Measurements from ENCODE around the gene EEFSEC.

Gene EEFSEC

GRCh38 chr3:128453501-128454309 lies 300.4 kb downstream of the EEFSEC start:
- no peak for TF ChIP-seq CTCF (IDR thresholded peaks at IDR 0.05; ENCODE audit: control insufficient read depth, insufficient read depth, low read depth, low read length, missing control alignments)
- DNase-seq (ENCODE audit: low read depth): no peak
- H3K4me3 ChIP-seq (ENCODE audit: control insufficient read depth, low read depth, low read length): no peak overlapping the region

- no peak overlapping the region for H3K4me3 ChIP-seq (ENCODE audit: control insufficient read depth, low read depth, low read length)
- DNase-seq (ENCODE audit: low read depth): no peak
- no peak for TF ChIP-seq CTCF (IDR thresholded peaks at IDR 0.05; ENCODE audit: control insufficient read depth, insufficient read depth, low read depth, low read length, missing control alignments)
These were observed 301.0 kb downstream of the EEFSEC start for GRCh38 chr3:128454310-128454618.

DNA sequence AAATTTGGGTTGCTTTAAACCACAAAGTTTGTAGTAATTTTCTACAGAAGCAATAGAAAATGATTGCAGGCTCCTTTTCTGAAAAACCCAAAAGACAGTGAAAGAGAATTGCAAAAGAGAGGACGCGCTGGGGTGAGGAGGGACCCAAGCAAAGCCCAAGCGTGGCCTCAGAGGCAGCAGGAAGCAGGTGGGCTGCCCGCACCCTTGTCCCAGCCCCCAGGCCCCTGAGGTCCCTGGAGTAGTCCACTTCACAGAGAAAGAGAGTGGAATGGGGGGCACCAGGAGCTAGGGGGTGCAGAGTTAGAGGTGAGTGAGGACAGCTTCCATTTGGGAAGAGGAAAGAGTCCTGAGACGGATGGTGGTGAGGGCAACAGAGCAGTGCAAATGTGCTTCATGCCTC lies 301.8 kb downstream of the EEFSEC start:
- H3K4me3 ChIP-seq (ENCODE audit: control insufficient read depth, low read depth, low read length): no peak overlapping the region
- no peak for TF ChIP-seq CTCF (IDR thresholded peaks at IDR 0.05; ENCODE audit: control insufficient read depth, insufficient read depth, low read depth, low read length, missing control alignments)
- no peak for DNase-seq (ENCODE audit: low read depth)

DNA sequence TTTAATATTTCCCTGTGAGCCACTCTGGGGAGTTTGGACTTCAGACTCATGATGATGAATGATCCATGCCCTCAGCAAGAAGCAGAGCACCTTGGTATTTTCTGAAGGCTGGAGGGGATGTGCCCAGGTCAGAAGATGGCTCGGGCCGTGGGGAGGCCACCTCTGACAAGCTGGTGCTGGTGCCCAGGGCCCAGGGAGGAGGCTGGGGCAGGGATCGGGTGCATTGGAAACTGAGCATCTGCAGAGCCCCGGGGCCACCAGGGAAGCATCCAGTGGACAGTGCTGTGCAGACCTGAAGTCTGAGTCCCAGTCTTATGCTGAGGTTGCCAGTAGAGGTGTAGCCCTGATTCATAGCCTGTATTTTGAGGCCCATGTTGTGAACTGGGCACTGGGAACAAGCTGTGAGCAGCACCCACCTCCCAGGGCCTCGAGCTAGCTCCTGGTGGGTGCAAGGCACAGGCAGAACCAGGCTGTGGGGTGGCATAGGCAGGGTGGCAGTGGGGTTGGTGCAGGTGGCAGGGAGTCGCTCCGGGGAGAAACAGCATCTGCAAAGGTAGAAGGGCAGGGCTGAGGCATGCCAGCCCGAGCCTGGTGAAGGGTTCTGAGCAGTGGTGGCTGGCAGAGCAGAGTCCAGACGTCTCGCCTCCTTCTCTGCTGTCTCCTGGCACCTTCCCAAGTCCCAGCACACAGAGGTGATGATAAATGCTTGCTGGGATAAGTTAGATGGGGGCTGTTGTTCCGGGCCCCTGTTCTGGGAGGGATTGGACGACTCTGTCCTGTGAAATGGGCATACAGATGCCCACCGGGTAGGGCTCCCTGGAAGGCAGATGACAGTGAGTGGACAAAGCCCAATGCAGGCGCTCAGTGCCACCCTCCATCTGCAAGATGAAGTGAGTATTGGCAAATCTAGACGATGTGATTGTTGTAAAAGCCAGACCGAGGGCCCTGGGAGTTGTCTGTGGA lies 302.8 kb downstream of the EEFSEC start:
- TF ChIP-seq CTCF (IDR thresholded peaks at IDR 0.05; ENCODE audit: control insufficient read depth, insufficient read depth, low read depth, low read length, missing control alignments): no peak
- H3K4me3 ChIP-seq (ENCODE audit: control insufficient read depth, low read depth, low read length): no peak overlapping the region
- no peak for DNase-seq (ENCODE audit: low read depth)

DNA sequence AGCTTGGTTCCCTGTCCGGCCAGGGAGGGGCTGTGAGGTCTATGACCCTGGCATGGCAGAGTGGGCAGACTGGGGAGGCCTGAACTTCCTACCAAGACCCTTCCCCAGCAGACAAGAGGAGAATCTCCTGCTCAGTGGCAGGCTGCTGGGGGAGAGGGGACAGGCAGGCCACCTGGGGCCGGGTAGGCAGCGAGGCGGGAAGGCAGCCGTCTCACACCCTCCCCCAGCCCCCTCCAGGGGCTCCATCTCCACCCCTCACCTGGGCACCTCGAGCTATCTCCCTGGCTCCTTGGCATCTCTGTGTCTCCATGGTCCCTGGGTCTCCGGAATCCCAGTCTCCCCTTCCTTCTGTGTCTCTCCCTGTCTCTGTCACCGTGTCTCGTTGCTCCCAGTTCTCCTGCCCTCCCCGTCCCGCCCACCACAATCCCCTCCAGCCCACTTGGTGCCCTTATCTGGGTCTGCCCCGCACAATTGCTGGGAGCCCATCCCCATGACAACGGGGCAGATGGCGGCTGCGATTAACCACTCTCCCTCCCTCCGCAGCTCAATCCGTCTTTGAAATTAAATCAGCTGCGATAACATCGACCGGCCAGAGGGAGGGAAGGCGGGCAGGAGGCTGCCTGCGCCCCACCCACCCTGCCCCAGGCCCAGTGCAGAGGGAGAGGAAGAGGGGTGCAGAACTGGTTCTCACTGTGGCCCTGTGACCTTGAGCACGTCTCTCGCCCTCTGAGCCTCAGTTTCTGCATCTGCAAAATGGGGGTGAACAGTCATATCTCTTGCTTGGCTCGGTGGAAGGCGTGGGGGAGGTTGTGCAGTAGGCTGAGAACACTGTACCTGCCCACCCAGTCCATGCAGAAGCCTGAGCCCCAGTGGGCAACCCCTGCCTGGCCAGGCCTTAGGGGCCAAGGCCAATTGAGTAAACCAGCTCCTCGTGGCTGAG lies 303.8 kb downstream of the EEFSEC start:
- no peak for TF ChIP-seq CTCF (IDR thresholded peaks at IDR 0.05; ENCODE audit: control insufficient read depth, insufficient read depth, low read depth, low read length, missing control alignments)
- DNase-seq (ENCODE audit: low read depth): no peak
- H3K4me3 ChIP-seq (ENCODE audit: control insufficient read depth, low read depth, low read length): no peak overlapping the region

DNA sequence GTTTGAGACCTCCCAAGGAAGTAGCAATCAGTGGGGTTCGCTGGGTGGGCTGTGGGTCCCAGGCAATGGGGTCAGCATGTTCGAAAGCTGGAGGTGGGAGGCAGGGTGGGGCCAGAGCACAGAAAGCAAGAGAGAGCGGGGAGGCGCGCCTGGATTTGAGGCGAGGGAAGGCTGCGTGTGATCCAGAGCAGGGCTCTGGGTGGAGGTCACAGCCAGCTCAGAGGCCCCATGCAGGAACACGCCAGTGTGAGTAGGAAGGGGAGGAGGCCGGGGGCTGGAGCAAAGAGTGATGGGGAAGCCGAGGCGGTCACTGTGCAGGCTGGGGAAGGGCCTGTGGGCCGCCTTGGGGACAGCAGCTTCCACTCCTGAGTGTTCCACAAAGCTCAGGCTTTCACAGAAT lies 304.7 kb downstream of the EEFSEC start:
- no peak for DNase-seq (ENCODE audit: low read depth)
- H3K4me3 ChIP-seq (ENCODE audit: control insufficient read depth, low read depth, low read length): no peak overlapping the region
- TF ChIP-seq CTCF (IDR thresholded peaks at IDR 0.05; ENCODE audit: control insufficient read depth, insufficient read depth, low read depth, low read length, missing control alignments): no peak

Data from AG09309 (cell line).